GM13977 (cell line): ENCODE data around the gene CUX1.

Source experiments
- DNase-seq: peaks from one replicate; pipeline ENCODE4 v3.0.0; 2012; ENCODE audit warnings: low spot score
- in situ Hi-C: fragments of 300-500 bp; cut with MboI; formaldehyde crosslinking; loops from one replicate; pipeline ENCODE4 v1.12.0; 2022; ENCODE audit warnings: low sequenced_read_pairs, low pct_unique_long_range_greater_than_20kb, mixed read lengths, inconsistent platforms; ENCODE audit not compliant: unreplicated experiment
- TF ChIP-seq, protein P1 (sequence below): IDR thresholded peaks from 2 replicates; pipeline ENCODE4 v1.5.1; 2012; ENCODE audit warnings: mild to moderate bottlenecking, control low read depth; ENCODE audit not compliant: insufficient read depth; ENCODE audit errors: extremely low read depth, missing control alignments

Gene CUX1

GRCh38 chr7:102154425-102154824, 337.0 kb downstream of the CUX1 start:
- in situ Hi-C loops: no loop called here
- TF ChIP-seq, protein P1, sequence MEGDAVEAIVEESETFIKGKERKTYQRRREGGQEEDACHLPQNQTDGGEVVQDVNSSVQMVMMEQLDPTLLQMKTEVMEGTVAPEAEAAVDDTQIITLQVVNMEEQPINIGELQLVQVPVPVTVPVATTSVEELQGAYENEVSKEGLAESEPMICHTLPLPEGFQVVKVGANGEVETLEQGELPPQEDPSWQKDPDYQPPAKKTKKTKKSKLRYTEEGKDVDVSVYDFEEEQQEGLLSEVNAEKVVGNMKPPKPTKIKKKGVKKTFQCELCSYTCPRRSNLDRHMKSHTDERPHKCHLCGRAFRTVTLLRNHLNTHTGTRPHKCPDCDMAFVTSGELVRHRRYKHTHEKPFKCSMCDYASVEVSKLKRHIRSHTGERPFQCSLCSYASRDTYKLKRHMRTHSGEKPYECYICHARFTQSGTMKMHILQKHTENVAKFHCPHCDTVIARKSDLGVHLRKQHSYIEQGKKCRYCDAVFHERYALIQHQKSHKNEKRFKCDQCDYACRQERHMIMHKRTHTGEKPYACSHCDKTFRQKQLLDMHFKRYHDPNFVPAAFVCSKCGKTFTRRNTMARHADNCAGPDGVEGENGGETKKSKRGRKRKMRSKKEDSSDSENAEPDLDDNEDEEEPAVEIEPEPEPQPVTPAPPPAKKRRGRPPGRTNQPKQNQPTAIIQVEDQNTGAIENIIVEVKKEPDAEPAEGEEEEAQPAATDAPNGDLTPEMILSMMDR: no peak
- DNase-seq: no peak

- no peak for DNase-seq
- TF ChIP-seq, protein P1: no peak
- in situ Hi-C loops: no loop called here
These were observed 338.5 kb downstream of the CUX1 start for GRCh38 chr7:102155821-102156441.

DNA sequence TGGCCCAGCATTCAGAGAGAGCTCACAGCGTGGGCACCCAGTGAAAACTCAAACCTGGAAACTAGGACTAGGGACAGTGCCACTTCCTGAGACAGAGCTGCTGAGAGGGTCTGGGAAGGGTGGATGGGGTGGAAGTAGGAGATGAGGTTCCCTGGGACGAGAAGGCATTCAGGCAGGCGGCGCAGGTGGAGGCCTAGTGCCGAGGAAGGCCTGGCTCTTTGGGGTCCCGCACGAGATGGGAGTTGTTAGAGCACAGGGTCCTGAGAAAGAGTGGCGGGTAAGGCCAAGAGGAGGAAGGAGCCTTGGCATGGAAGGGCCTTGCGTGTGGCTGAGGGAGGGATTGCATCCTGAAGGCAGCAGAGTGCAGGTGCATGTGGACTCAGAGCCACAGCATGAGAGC, 339.4 kb downstream of the CUX1 start:
- in situ Hi-C loops: no loop called here
- DNase-seq: no peak
- TF ChIP-seq, protein P1: no peak

DNA sequence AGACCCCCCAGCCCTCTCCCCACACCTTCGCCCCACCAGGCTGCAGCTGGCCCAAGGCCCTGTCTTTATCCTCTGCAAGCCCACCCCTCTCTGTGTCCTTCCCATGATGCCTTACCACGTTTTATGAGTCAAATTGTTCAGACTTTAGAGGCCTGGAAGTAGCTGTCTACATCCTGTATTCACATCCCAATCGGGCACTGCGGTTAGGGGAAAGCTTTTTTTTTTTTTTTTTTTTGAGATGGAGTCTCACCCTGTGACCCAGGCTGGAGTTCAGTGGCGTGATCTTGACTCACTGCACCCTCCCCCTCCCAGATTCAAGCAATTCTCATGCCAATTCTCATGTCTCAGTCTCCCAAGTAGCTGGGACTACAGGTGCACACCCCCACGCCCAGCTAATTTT, 347.7 kb downstream of the CUX1 start:
- DNase-seq: no peak
- TF ChIP-seq, protein P1: no peak
- in situ Hi-C loops: no loop called here

DNA sequence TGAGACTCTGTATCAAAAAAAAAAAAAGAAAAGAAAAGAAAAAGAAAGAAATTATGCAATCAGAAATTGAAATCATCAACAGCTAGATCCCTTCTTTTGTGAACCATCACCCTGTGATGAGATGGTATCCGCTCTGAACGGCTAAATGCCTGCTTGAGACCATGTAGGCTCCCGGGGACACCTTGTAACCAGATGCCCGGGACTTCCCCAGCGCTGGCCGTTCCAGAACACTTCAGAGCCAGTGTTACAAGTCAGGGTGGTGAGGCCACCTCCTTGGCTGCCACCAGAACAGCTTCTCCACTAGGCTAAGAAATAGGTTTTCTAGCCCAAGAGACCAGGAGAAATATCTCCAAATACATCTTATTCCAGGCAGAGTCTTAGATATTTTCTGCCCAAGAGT, 349.8 kb downstream of the CUX1 start:
- TF ChIP-seq, protein P1: no peak
- in situ Hi-C loops: no loop called here
- no peak for DNase-seq

GRCh38 chr7:102169651-102170392, 352.4 kb downstream of the CUX1 start:
- in situ Hi-C loops: no loop called here
- TF ChIP-seq, protein P1: no peak
- no peak for DNase-seq
